ENCODE data around the gene GABRR2. TPM values are rescaled to one million over a fixed set of nuclear protein-coding genes. Genes with fewer than 3 reads are reported as not detected.

Gene GABRR2
- total RNA-seq, 1 donor from 2014 or later, result 0.36 TPM

DNA sequence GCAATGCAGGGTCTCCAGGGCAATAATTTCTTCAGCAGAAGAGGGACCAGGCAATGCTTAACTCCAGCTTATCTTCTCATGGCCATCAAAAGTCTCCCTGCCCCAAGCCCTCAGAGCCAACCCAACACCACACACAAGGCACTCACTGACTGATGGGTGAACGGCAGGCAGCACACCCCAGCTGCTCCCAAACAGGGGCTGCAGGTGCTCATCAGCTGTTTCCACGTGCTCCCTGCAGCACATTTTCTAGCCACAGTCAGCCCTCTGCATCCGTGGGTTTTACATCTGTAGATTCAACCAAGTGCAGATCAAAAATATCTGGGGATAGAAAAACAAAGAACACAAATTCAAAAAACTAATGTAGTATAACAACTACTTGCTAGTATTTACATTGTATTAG lies 94.0 kb downstream of the GABRR2 start:
- Mint-ChIP-seq H3K4me3 (ENCODE audit: unreplicated experiment) (no peak overlapping the region), H3K27ac (ENCODE audit: unreplicated experiment) (no peak overlapping the region), H3K9me3 (ENCODE audit: unreplicated experiment) (no peaks in the 10 kb centered on the region), H3K27me3 (ENCODE audit: unreplicated experiment) (no peaks in the 10 kb centered on the region), H3K36me3 (ENCODE audit: low read depth, unreplicated experiment) (peaks cover 3% of the 10 kb centered on the region), H3K4me1 (ENCODE audit: unreplicated experiment) (peaks cover 9% of the 10 kb centered on the region)
- no peak for DNase-seq (ENCODE audit: low spot score)
- TF ChIP-seq, protein P1, sequence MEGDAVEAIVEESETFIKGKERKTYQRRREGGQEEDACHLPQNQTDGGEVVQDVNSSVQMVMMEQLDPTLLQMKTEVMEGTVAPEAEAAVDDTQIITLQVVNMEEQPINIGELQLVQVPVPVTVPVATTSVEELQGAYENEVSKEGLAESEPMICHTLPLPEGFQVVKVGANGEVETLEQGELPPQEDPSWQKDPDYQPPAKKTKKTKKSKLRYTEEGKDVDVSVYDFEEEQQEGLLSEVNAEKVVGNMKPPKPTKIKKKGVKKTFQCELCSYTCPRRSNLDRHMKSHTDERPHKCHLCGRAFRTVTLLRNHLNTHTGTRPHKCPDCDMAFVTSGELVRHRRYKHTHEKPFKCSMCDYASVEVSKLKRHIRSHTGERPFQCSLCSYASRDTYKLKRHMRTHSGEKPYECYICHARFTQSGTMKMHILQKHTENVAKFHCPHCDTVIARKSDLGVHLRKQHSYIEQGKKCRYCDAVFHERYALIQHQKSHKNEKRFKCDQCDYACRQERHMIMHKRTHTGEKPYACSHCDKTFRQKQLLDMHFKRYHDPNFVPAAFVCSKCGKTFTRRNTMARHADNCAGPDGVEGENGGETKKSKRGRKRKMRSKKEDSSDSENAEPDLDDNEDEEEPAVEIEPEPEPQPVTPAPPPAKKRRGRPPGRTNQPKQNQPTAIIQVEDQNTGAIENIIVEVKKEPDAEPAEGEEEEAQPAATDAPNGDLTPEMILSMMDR (IDR thresholded peaks at IDR 0.05; ENCODE audit: unreplicated experiment), result no peak

DNA sequence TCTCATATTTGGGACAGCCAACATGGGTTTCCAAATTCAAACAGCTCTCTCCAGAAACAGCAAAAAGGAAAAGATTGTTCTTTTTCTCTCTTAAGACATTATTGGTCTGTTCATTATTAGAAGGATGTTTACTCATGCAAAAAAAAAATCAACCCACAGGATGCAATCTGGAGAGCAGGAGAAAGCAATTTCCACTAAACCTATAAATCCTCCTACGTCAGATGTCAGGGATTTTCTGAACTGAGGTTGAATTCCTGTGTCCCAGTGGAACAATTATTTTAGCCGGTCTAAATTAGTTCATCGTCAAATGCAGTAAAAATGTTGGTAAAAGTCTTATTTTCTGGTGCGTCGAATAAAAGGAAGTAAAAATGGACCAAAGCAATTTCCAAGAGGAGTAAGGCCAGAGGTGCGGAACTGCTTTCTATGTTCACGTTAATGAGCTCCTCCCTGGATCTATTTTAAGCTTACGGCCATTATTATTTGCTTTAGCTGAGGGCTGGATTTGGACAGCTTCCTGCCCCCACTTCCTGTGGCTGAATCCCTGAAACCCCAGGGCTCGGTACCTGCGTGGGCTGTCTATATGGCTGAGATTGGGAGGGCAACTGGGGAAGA lies 97.7 kb downstream of the GABRR2 start, which contains the start of gene GABRR1:
GABRR1 (minus strand) TSS at position 60 of the 612 bp plus-strand sequence; CDS start at position 24, 36 bp downstream.
- DNase-seq (ENCODE audit: low spot score), result no peak
- Mint-ChIP-seq H3K4me3 (ENCODE audit: unreplicated experiment) (no peak within 1 kb of the TSS), H3K4me1 (ENCODE audit: unreplicated experiment) (peaks cover 9% of the 10 kb centered on the region), H3K9me3 (ENCODE audit: unreplicated experiment) (no peaks in the 10 kb centered on the region), H3K27me3 (ENCODE audit: unreplicated experiment) (no peaks in the 10 kb centered on the region), H3K36me3 (ENCODE audit: low read depth, unreplicated experiment) (no peaks in the 10 kb centered on the region), H3K27ac (ENCODE audit: unreplicated experiment) (no peak within 1 kb of the TSS)
- TF ChIP-seq, protein P1 (IDR thresholded peaks at IDR 0.05; ENCODE audit: unreplicated experiment), result no peak

DNA sequence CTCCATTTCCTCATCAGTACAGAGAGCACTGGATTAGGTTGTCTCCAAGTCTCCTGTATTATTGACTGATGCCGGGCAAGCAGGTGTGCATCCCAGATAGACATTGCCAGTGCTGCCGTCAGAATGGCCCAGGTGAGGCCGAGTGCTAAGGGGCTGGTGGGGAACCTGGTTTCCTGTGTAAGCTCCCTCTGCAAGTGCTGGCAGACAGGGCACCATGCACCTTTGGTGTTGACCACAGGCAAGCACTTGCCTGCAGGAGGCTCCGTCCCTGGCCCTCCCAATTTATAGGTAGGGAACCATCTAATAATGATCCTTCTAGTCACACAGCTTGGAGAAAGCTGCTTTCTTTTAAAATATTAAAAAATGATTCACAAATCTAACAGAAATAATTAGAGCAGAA lies 98.7 kb downstream of the GABRR2 start:
- H3K27ac Mint-ChIP-seq (ENCODE audit: unreplicated experiment), result no peak overlapping the region
- no peak overlapping the region for H3K4me3 Mint-ChIP-seq (ENCODE audit: unreplicated experiment)
- TF ChIP-seq, protein P1 (IDR thresholded peaks at IDR 0.05; ENCODE audit: unreplicated experiment), result no peak
- H3K4me1 Mint-ChIP-seq (ENCODE audit: unreplicated experiment), result peaks cover 9% of the 10 kb centered on the region
- H3K36me3 Mint-ChIP-seq (ENCODE audit: low read depth, unreplicated experiment), result no peaks in the 10 kb centered on the region
- no peak for DNase-seq (ENCODE audit: low spot score)
- no peaks in the 10 kb centered on the region for H3K27me3 Mint-ChIP-seq (ENCODE audit: unreplicated experiment)
- H3K9me3 Mint-ChIP-seq (ENCODE audit: unreplicated experiment), result no peaks in the 10 kb centered on the region

DNA sequence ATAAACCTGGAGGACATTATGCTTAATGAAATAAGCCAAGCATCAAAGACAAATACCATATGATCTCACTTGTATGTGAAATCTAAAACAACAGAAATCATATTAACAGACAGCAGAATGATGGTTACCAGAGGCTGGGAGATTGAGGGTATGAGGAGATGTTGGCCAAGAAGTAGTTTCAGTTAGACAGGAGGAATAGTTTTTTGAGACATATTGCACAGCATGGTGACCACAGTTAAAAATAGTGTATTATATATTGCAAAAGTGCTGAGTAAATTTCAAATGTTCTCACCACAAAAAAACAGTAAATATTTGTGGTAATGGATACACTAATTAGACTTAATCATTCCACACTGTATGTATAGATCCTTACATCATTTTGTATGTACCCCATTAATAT lies 99.7 kb downstream of the GABRR2 start:
- no peaks in the 10 kb centered on the region for H3K9me3 Mint-ChIP-seq (ENCODE audit: unreplicated experiment)
- no peak overlapping the region for H3K4me3 Mint-ChIP-seq (ENCODE audit: unreplicated experiment)
- H3K27me3 Mint-ChIP-seq (ENCODE audit: unreplicated experiment), result peaks cover 5% of the 10 kb centered on the region
- TF ChIP-seq, protein P1 (IDR thresholded peaks at IDR 0.05; ENCODE audit: unreplicated experiment), result no peak
- H3K27ac Mint-ChIP-seq (ENCODE audit: unreplicated experiment), result no peak overlapping the region
- peaks cover 9% of the 10 kb centered on the region for H3K4me1 Mint-ChIP-seq (ENCODE audit: unreplicated experiment)
- no peaks in the 10 kb centered on the region for H3K36me3 Mint-ChIP-seq (ENCODE audit: low read depth, unreplicated experiment)
- no peak for DNase-seq (ENCODE audit: low spot score)

DNA sequence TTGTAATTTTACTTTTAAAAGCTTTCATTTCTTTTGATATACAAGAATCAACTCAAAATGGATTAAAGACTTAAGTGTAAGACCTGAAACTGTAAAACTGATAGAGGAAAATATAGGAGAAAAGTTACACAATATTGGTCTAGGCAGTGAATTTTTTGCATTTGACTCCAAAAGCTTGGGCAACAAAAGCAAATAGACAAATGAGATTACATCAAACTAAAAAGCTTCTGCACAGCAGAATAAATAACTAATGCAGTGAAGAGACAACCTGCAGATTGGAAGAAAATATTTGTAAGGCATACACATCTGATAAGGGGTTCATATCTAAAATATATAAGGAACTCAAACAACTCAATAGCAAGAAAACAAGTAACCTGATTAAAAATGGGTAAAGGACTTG lies 100.9 kb downstream of the GABRR2 start:
- Mint-ChIP-seq H3K4me3 (ENCODE audit: unreplicated experiment) (no peak overlapping the region), H3K9me3 (ENCODE audit: unreplicated experiment) (no peaks in the 10 kb centered on the region), H3K27me3 (ENCODE audit: unreplicated experiment) (peaks cover 5% of the 10 kb centered on the region), H3K36me3 (ENCODE audit: low read depth, unreplicated experiment) (no peaks in the 10 kb centered on the region), H3K4me1 (ENCODE audit: unreplicated experiment) (peaks cover 9% of the 10 kb centered on the region), H3K27ac (ENCODE audit: unreplicated experiment) (no peak overlapping the region)
- DNase-seq (ENCODE audit: low spot score), result no peak
- TF ChIP-seq, protein P1 (IDR thresholded peaks at IDR 0.05; ENCODE audit: unreplicated experiment), result no peak

All from endothelial cell (in vitro differentiated cells).